Endodermal cell (in vitro differentiated cells): ENCODE data around the gene MRPS23. TPM values are rescaled to one million over a fixed set of nuclear protein-coding genes. Genes with fewer than 3 reads are reported as not detected.

Experiments used
- DNase-seq: peaks from one replicate; pipeline ENCODE4 v3.0.0-alpha.2; 2017
- H3K27ac ChIP-seq: 2 replicates; pipeline ENCODE4 v1.5.1; 2013; ENCODE audit warnings: mild to moderate bottlenecking, low read depth, low read length, moderate library complexity
- H3K27me3 ChIP-seq: 2 replicates; pipeline ENCODE4 v1.6.1; 2013; ENCODE audit warnings: mild to moderate bottlenecking, low read length, moderate library complexity; ENCODE audit not compliant: insufficient read depth, control insufficient read depth, poor library complexity, severe bottlenecking
- H3K36me3 ChIP-seq: 2 replicates; pipeline ENCODE4 v1.7.0; 2013; ENCODE audit warnings: mild to moderate bottlenecking, low read length, moderate library complexity; ENCODE audit not compliant: control insufficient read depth, insufficient read depth
- H3K4me1 ChIP-seq: one replicate; pipeline ENCODE4 v1.7.0; 2013; ENCODE audit warnings: low read length; ENCODE audit not compliant: control insufficient read depth, insufficient read depth
- H3K4me3 ChIP-seq: 2 replicates; pipeline ENCODE4 v1.5.1; 2013; ENCODE audit warnings: mild to moderate bottlenecking, low read length, moderate library complexity
- H3K9ac ChIP-seq: 2 replicates; pipeline ENCODE4 v1.6.1; 2013; ENCODE audit warnings: mild to moderate bottlenecking, low read length, moderate library complexity; ENCODE audit not compliant: poor library complexity, severe bottlenecking; ENCODE audit errors: extremely low read depth
- H3K9me3 ChIP-seq: 2 replicates; pipeline ENCODE4 v1.6.1; 2013; ENCODE audit warnings: mild to moderate bottlenecking, low read length, moderate library complexity; ENCODE audit not compliant: control insufficient read depth
- H3K27ac Mint-ChIP-seq: 2 replicates; pipeline ENCODE4 v1.8.0; 2020; ENCODE audit warnings: mixed read lengths
- H3K27me3 Mint-ChIP-seq: 2 replicates; pipeline ENCODE4 v1.8.0; 2021; ENCODE audit warnings: mild to moderate bottlenecking, mixed read lengths; ENCODE audit not compliant: insufficient read depth
- H3K36me3 Mint-ChIP-seq: 2 replicates; pipeline ENCODE4 v1.8.0; 2020; ENCODE audit warnings: low read depth, mixed read lengths
- H3K4me1 Mint-ChIP-seq: 2 replicates; pipeline ENCODE4 v1.8.0; 2020; ENCODE audit warnings: mixed read lengths
- H3K4me3 Mint-ChIP-seq: 2 replicates; pipeline ENCODE4 v1.8.0; 2020; ENCODE audit warnings: mild to moderate bottlenecking, moderate library complexity, mixed read lengths
- H3K9me3 Mint-ChIP-seq: 2 replicates; pipeline ENCODE4 v1.8.0; 2020; ENCODE audit warnings: mild to moderate bottlenecking, mixed read lengths
- CTCF ChIP-seq: fragments of 200-600 bp; sonication (generic); conservative IDR thresholded peaks from 2 replicates; pipeline ENCODE4 v1.5.0; 2021; ENCODE audit warnings: antibody characterized with exemption, mild to moderate bottlenecking
- WGBS, 2 experiments: methylation state at CpG; one replicate each; pipeline versions ENCODE4 v1.1.5 to v1.1.7; 2013; ENCODE audit warnings: missing lambda C conversion rate in 2 of 2, mixed read lengths in 1 of 2; ENCODE audit not compliant: insufficient coverage in 1 of 2, insufficient read length in 1 of 2; 5-methylcytosine and 5-hydroxymethylcytosine counted together
- total RNA-seq, 2 donors: library from RNA; stranded (reverse); fragmentation: NEBNext Ultra II Directional in 1 of 2; extraction: Animal tissue kit (Norgen Biotek cat#: 25700) in 1 of 2; gene quantifications; 2 replicates in 1 of 2; 3 replicates in 1 of 2; pipeline ENCODE4 v1.2.1, GENCODE V29; 2021

MRPS23 gene
- total RNA-seq, 2 donors from 2014 or later = 43.9 to 49.2 TPM

GRCh38 chr17:57864273-57864672 is 14.4 kb upstream of the MRPS23 start:
- H3K9ac ChIP-seq = no peak overlapping the region
- Mint-ChIP-seq H3K9me3 (no peaks in the 10 kb centered on the region), H3K36me3 (peaks cover 17% of the 10 kb centered on the region), H3K4me1 (peaks cover 34% of the 10 kb centered on the region), H3K4me3 (no peak overlapping the region), H3K27ac (no peak overlapping the region), H3K27me3 (peaks cover 86% of the 10 kb centered on the region)
- peak; percentile 51 for DNase-seq
- no peak overlapping the region for H3K4me3 ChIP-seq
- peaks cover 6% of the 10 kb centered on the region for H3K36me3 ChIP-seq
- peaks cover 25% of the 10 kb centered on the region for H3K4me1 ChIP-seq
- H3K27ac ChIP-seq = no peak overlapping the region
- WGBS, 2 experiments = 90 to 98% methylated on average over 7 to 8 of the region's 8 CpGs
- no peak for TF ChIP-seq CTCF
- no peaks in the 10 kb centered on the region for H3K27me3 ChIP-seq
- no peaks in the 10 kb centered on the region for H3K9me3 ChIP-seq

DNA sequence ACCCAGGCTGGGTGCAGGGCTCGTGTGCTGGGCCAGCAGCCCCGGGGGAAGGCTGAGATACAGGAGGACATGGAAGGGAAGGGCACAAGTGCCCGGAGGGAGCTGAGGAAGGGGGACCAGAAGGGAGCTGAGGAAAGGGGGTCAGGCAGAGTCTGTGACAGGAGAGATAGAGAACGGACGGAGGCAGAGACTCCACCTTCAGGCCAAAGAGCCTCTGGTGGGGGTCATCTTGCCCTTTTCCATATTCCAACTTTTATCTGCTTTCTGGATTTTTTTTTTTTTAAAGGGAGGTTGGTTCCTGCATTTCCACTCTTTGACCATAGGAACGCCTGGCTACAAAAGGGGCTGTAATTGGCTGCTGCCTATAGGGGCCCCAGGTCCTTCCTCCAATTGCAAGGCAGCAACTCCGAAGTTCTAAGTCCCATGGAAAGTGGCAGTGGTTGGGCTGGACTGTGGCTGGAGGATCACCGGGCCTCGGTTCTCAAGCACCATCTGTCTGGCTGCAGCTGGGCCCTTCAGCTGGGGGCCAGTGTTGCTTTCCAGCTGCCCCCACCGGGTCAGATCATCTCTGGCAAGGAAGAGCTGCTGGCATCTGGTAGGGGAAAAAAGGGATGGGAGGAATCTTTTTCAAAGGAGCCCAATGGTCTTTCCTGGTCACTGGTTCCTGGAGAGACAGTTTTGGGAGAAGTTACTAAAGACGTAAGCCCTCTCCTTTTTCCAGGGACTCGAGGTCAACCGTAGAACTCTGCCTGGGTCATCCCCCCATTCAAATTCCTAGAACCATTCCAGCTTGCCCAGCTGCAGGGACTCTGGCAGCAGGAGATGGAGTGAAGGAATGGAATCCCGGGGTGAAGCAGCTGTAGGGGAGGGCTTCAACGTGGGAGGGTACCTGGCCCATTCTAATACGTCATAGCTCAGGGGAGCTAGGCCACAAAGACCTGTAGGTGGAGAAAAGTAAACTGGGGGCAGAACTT is 13.1 kb upstream of the MRPS23 start:
- Histone ChIP-seq H3K36me3 (peaks cover 4% of the 10 kb centered on the region), H3K27me3 (no peaks in the 10 kb centered on the region), H3K4me1 (peaks cover 16% of the 10 kb centered on the region), H3K27ac (no peak overlapping the region), H3K9me3 (no peaks in the 10 kb centered on the region), H3K9ac (no peak overlapping the region), H3K4me3 (no peak overlapping the region)
- peaks cover 21% of the 10 kb centered on the region for H3K4me1 Mint-ChIP-seq
- WGBS, 2 experiments = 80 to 91% methylated on average over 7 to 16 of the region's 16 CpGs
- peak; percentile 74 for DNase-seq
- peaks cover 77% of the 10 kb centered on the region for H3K27me3 Mint-ChIP-seq
- no peaks in the 10 kb centered on the region for H3K9me3 Mint-ChIP-seq
- no peak for TF ChIP-seq CTCF
- H3K4me3 Mint-ChIP-seq = peak overlapping the region; percentile 65
- no peak overlapping the region for H3K27ac Mint-ChIP-seq
- peaks cover 14% of the 10 kb centered on the region for H3K36me3 Mint-ChIP-seq

DNA sequence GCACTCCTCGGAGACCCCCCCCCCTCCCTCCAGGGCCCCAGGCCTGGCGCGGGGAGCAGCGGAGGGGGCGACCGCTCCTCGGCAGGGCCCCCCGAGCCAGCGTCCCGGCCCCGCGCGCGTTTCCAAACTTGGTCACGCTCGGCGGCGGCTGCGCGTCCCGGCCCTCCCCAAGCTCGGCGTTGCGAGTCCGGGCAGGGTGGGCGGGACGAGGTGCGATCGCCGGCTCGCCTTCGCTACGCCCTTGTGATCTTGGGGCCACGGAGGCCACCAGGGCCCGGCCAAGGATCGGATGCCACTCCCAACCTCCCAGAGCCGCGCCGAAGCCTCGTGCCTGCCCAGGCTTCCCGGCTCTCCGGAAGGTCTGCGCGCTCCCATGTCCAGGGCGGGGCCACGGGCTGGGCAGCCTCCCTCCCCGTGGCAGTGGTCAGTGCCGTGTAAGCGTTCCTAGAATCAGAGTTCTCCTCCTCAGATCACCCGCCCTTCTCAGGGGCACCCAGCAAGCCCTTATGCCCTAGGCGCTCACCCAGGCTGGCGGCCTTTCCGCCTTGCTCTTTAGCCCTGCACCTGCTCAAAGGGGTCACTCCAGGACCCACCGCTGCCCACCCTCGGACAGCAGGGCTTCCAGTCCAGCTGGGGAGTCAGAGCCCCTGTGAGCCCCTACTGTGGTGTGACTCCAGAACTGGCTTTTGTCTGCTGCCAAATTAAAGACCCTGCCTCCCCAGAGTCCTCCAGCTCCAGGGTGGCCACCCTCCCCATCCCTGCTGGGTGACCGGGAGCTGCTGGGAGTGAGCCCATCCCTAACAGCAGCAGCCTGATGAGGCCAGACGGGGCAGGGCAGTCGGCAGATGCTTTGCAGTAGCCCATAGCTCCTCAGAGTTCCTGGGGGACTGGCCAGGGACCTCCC is 12.2 kb upstream of the MRPS23 start:
- TF ChIP-seq CTCF = no peak
- WGBS, 2 experiments = 18 to 37% methylated on average over 17 to 58 of the region's 58 CpGs
- peaks cover 14% of the 10 kb centered on the region for H3K36me3 Mint-ChIP-seq
- no peaks in the 10 kb centered on the region for H3K9me3 Mint-ChIP-seq
- Histone ChIP-seq H3K36me3 (peaks cover 4% of the 10 kb centered on the region), H3K27ac (no peak overlapping the region), H3K9me3 (no peaks in the 10 kb centered on the region), H3K4me3 (peak overlapping the region; percentile 79), H3K27me3 (no peaks in the 10 kb centered on the region), H3K4me1 (peaks cover 13% of the 10 kb centered on the region), H3K9ac (no peak overlapping the region)
- peaks cover 69% of the 10 kb centered on the region for H3K27me3 Mint-ChIP-seq
- peak overlapping the region; percentile 65 for H3K4me3 Mint-ChIP-seq
- H3K4me1 Mint-ChIP-seq = peaks cover 15% of the 10 kb centered on the region
- H3K27ac Mint-ChIP-seq = no peak overlapping the region
- DNase-seq = peak; percentile 85
